ENCODE measurements around the gene WDR41. TPM values are rescaled to one million over a fixed set of nuclear protein-coding genes. Genes with fewer than 3 reads are reported as not detected.

The WDR41 gene
- total RNA-seq, 1 experiment from 2014 or later: 54.1 TPM

GRCh38 chr5:77448831-77449230 lies 43.3 kb downstream of the WDR41 start (continued):
- TF ChIP-seq, protein P1, sequence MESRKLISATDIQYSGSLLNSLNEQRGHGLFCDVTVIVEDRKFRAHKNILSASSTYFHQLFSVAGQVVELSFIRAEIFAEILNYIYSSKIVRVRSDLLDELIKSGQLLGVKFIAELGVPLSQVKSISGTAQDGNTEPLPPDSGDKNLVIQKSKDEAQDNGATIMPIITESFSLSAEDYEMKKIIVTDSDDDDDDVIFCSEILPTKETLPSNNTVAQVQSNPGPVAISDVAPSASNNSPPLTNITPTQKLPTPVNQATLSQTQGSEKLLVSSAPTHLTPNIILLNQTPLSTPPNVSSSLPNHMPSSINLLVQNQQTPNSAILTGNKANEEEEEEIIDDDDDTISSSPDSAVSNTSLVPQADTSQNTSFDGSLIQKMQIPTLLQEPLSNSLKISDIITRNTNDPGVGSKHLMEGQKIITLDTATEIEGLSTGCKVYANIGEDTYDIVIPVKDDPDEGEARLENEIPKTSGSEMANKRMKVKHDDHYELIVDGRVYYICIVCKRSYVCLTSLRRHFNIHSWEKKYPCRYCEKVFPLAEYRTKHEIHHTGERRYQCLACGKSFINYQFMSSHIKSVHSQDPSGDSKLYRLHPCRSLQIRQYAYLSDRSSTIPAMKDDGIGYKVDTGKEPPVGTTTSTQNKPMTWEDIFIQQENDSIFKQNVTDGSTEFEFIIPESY (IDR thresholded peaks at IDR 0.05; ENCODE audit: extremely low read depth, insufficient replicate concordance, low read length): no peak
- TF ChIP-seq JUND (IDR thresholded peaks at IDR 0.05): no peak
- TF ChIP-seq RAD21 (IDR thresholded peaks at IDR 0.05; ENCODE audit: low read depth): no peak
- TF ChIP-seq, protein P2, sequence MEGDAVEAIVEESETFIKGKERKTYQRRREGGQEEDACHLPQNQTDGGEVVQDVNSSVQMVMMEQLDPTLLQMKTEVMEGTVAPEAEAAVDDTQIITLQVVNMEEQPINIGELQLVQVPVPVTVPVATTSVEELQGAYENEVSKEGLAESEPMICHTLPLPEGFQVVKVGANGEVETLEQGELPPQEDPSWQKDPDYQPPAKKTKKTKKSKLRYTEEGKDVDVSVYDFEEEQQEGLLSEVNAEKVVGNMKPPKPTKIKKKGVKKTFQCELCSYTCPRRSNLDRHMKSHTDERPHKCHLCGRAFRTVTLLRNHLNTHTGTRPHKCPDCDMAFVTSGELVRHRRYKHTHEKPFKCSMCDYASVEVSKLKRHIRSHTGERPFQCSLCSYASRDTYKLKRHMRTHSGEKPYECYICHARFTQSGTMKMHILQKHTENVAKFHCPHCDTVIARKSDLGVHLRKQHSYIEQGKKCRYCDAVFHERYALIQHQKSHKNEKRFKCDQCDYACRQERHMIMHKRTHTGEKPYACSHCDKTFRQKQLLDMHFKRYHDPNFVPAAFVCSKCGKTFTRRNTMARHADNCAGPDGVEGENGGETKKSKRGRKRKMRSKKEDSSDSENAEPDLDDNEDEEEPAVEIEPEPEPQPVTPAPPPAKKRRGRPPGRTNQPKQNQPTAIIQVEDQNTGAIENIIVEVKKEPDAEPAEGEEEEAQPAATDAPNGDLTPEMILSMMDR (IDR thresholded peaks at IDR 0.05 in 2 of 3, conservative IDR thresholded peaks at IDR 0.05 in 1 of 3; ENCODE audit: borderline replicate concordance in 1 of 3, insufficient read depth in 1 of 3, low read depth in 2 of 3, low read length in 2 of 3): no peak

- Histone ChIP-seq H3K79me2 (ENCODE audit: insufficient read depth, low read length) (no peaks in the 10 kb centered on the region), H3K27me3 (ENCODE audit: insufficient read depth, low read length) (no peaks in the 10 kb centered on the region), H4K20me1 (ENCODE audit: insufficient read depth) (no peaks in the 10 kb centered on the region), H3K4me3 (replicated peaks in 1 of 2; ENCODE audit: low read depth in 1 of 2, low read length in 2 of 2) (no peak overlapping the region), H3K4me1 (ENCODE audit: control insufficient read depth in 1 of 2, insufficient read depth in 2 of 2, low read length in 2 of 2) (no peaks in the 10 kb centered on the region), H3K36me3 (ENCODE audit: control insufficient read depth in 1 of 2, insufficient read depth in 2 of 2, low read length in 2 of 2) (peaks cover 4 to 5% of the 10 kb centered on the region in 2 experiments; a peak in 2 of 4 replicates), H3K4me2 (ENCODE audit: low read length) (no peak overlapping the region), H3K9ac (ENCODE audit: low read length) (no peak overlapping the region), H2AFZ (ENCODE audit: low read depth, low read length, poor library complexity, severe bottlenecking) (no peak overlapping the region), H3K9me3 (ENCODE audit: control insufficient read depth in 1 of 2, insufficient read depth in 1 of 2, low read depth in 1 of 2, low read length in 2 of 2) (no peaks in the 10 kb centered on the region), H3K27ac (ENCODE audit: low read depth, low read length) (no peak overlapping the region), H3K9me2 (ENCODE audit: insufficient read depth) (no peaks in the 10 kb centered on the region)
- no peak for TF ChIP-seq CEBPB (IDR thresholded peaks at IDR 0.05; ENCODE audit: low read depth)
- no peak for TF ChIP-seq YY1 (IDR thresholded peaks at IDR 0.05; ENCODE audit: extremely low read depth, insufficient replicate concordance, low read depth, low read length)
- no peak for TF ChIP-seq TCF7L2 (IDR thresholded peaks at IDR 0.05; ENCODE audit: borderline replicate concordance, extremely low read depth, insufficient read depth, insufficient read length)
- TF ChIP-seq CBX3 (IDR thresholded peaks at IDR 0.05; ENCODE audit: low read depth): no peak
- TF ChIP-seq, protein P2 (IDR thresholded peaks at IDR 0.05 in 2 of 3, conservative IDR thresholded peaks at IDR 0.05 in 1 of 3; ENCODE audit: borderline replicate concordance in 1 of 3, insufficient read depth in 1 of 3, low read depth in 2 of 3, low read length in 2 of 3): no peak
- TF ChIP-seq EZH2phosphoT487 (IDR thresholded peaks at IDR 0.05; ENCODE audit: borderline replicate concordance): no peak
- TF ChIP-seq, protein P3, sequence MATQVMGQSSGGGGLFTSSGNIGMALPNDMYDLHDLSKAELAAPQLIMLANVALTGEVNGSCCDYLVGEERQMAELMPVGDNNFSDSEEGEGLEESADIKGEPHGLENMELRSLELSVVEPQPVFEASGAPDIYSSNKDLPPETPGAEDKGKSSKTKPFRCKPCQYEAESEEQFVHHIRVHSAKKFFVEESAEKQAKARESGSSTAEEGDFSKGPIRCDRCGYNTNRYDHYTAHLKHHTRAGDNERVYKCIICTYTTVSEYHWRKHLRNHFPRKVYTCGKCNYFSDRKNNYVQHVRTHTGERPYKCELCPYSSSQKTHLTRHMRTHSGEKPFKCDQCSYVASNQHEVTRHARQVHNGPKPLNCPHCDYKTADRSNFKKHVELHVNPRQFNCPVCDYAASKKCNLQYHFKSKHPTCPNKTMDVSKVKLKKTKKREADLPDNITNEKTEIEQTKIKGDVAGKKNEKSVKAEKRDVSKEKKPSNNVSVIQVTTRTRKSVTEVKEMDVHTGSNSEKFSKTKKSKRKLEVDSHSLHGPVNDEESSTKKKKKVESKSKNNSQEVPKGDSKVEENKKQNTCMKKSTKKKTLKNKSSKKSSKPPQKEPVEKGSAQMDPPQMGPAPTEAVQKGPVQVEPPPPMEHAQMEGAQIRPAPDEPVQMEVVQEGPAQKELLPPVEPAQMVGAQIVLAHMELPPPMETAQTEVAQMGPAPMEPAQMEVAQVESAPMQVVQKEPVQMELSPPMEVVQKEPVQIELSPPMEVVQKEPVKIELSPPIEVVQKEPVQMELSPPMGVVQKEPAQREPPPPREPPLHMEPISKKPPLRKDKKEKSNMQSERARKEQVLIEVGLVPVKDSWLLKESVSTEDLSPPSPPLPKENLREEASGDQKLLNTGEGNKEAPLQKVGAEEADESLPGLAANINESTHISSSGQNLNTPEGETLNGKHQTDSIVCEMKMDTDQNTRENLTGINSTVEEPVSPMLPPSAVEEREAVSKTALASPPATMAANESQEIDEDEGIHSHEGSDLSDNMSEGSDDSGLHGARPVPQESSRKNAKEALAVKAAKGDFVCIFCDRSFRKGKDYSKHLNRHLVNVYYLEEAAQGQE (IDR thresholded peaks at IDR 0.05; ENCODE audit: low read depth): no peak
- TF ChIP-seq ELF1 (IDR thresholded peaks at IDR 0.05; ENCODE audit: borderline replicate concordance, low read depth): no peak
- TF ChIP-seq EZH2 (IDR thresholded peaks at IDR 0.05): no peak
- TF ChIP-seq POLR2AphosphoS5 (IDR thresholded peaks at IDR 0.05; ENCODE audit: low read depth, low read length): no peak
- no peak for TF ChIP-seq SRF (IDR thresholded peaks at IDR 0.05; ENCODE audit: low read depth)
- no peak for TF ChIP-seq RAD21 (IDR thresholded peaks at IDR 0.05; ENCODE audit: low read depth)
- TF ChIP-seq ZFX (IDR thresholded peaks at IDR 0.05): no peak
- DNase-seq (ENCODE audit: low read depth, low spot score): no peak
- ChIA-PET CTCF (no interaction called here), POLR2A (no interaction called here), RAD21 (ENCODE audit: low non-redundant PET in 1 of 2, low total read pairs in 2 of 2, uncharacterized antibody in 2 of 2, unreplicated experiment in 2 of 2) (no interaction called here)
- no peak for ATAC-seq
- BruUV-seq (replicated peaks): no TSS peak
- intact Hi-C loops (cut with micrococcal nuclease): no loop called here
Measured at GRCh38 chr5:77444356-77444755, 47.8 kb downstream of the WDR41 start.

Measured in HCT116 (cell line).